Naive thymus-derived CD8-positive, alpha-beta T cell (primary cell): ENCODE data around the gene ABCG1. TPM values are rescaled to one million over a fixed set of nuclear protein-coding genes. Genes with fewer than 3 reads are reported as not detected.

Source experiments
- ATAC-seq, 2 donors: fragments of 150-1000 bp; cut with Tn5 transposase in 1 of 2; sonication (Bioruptor Pico), chemical (Tn5 transposase) in 1 of 2; 1 replicate in 1 of 2; 2 replicates in 1 of 2; pipeline ENCODE4 v1.10.0; 2021; ENCODE audit warnings: mild to moderate bottlenecking in 2 of 2, moderate library complexity in 2 of 2
- POLR2A ChIA-PET: fragments of 350-600 bp; sonication (Branson Sonifier 250); formaldehyde crosslinking; loops from one replicate; lab custom pipeline; 2021; ENCODE audit warnings: antibody characterized with exemption; lab: Charles Lee
- DNase-seq, 10 donors: peaks; one replicate each; pipeline versions ENCODE4 v3.0.0 to v3.0.0-alpha.2; 2020 to 2022
- H3K27ac Mint-ChIP-seq, 10 donors: one replicate each; pipeline ENCODE4 v1.8.0; 2020 to 2022; ENCODE audit warnings: mild to moderate bottlenecking in 10 of 10, mixed read lengths in 10 of 10, moderate library complexity in 4 of 10, inconsistent platforms in 1 of 10
- H3K27me3 Mint-ChIP-seq, 5 donors: one replicate each; pipeline ENCODE4 v1.8.0; 2021 to 2022; ENCODE audit warnings: mixed read lengths in 5 of 5
- H3K36me3 Mint-ChIP-seq, 3 donors: one replicate each; pipeline ENCODE4 v1.8.0; 2020 to 2022; ENCODE audit warnings: mixed read lengths in 3 of 3, mild to moderate bottlenecking in 2 of 3, inconsistent platforms in 1 of 3
- H3K4me1 Mint-ChIP-seq, 4 donors: one replicate each; pipeline ENCODE4 v1.8.0; 2021 to 2022; ENCODE audit warnings: mixed read lengths in 4 of 4
- H3K4me3 Mint-ChIP-seq, 10 donors: one replicate each; pipeline ENCODE4 v1.8.0; 2020 to 2022; ENCODE audit warnings: mild to moderate bottlenecking in 10 of 10, mixed read lengths in 10 of 10, moderate library complexity in 6 of 10, inconsistent platforms in 1 of 10
- H3K9me3 Mint-ChIP-seq, 9 donors: one replicate each; pipeline ENCODE4 v1.8.0; 2020 to 2022; ENCODE audit warnings: mixed read lengths in 9 of 9, mild to moderate bottlenecking in 3 of 9, inconsistent platforms in 1 of 9, moderate library complexity in 1 of 9
- polyA plus RNA-seq, 3 donors: library from polyadenylated mRNA; unstranded; fragments of 300-500 nt; fragmentation: Illumina TruSeq; gene quantifications; one replicate each; pipeline ENCODE4 v1.2.3, GENCODE V29; 2021
- total RNA-seq, 8 experiments: library from RNA in 2 of 8; stranded (reverse) in 2 of 8; gene quantifications; one replicate each; pipeline ENCODE4 v1.2.3 and lab custom pipeline; 2021 to 2026

Gene ABCG1
- total and polyA plus RNA-seq, 5 experiments from 2014 or later = 0.93 to 17.5 (median 11.2) TPM

GRCh38 chr21:42220138-42220701, 1.3 kb downstream of the ABCG1 start:
- POLR2A ChIA-PET = interaction anchor here (0.6 to 3.4 kb wide), 13 partner anchors 8 to 75 kb away, joined by 3 to 45 read pairs (median 5); no protein-coding TSS in a partner anchor
- H3K9me3 Mint-ChIP-seq = peaks cover 0 to 6% (median 2%) of the 10 kb centered on the region in 9 donors
- peaks cover 0 to 13% (median 7%) of the 10 kb centered on the region in 3 donors for H3K36me3 Mint-ChIP-seq

DNA sequence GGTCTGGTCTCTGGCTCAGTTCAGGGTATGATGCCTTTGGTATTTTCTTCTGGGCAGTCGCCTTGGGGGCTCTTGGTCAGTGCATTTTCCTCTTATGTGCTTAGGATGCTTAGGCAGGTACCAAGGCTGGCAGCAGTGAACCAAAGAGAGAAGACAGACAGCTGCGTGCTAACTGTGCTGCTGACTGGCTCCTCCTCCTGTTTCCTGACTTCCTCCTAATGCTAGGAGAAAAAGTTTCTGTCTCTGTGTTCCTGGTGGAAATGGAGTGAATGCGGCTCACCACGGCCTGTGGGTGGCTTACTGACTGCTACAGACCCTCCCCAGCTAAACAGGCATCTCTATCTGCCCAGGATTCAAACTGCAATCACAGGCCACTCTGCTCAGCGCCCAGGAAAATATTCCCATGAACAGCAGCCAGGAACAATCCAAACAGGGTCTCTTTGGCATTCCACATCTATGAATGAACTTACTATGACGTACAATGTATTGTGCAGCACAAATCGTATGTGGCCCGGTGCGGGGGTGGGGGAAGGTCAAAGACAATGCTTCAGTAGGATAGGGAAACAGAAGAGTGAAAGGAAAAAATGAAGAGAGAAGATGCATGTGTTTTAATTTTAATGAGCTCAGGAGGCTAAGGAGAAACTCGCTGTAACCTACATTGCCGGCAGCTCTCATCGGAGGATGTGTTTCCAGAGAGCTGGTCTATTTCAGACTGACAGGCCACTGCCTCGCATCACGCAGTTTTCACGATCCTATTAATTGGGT, 2.8 kb downstream of the ABCG1 start:
- Mint-ChIP-seq H3K9me3 (peaks cover 0 to 3% (median 0%) of the 10 kb centered on the region in 9 donors), H3K36me3 (peaks cover 0 to 29% (median 16%) of the 10 kb centered on the region in 3 donors), H3K4me3 (peak overlapping the region in 9 of 10 donors; percentile 7 to 61 (median 26)), H3K4me1 (peaks cover 26 to 69% (median 52%) of the 10 kb centered on the region in 4 donors), H3K27ac (peak overlapping the region in 8 of 10 donors; percentile 7 to 90 (median 63)), H3K27me3 (no peaks in the 10 kb centered on the region)
- POLR2A ChIA-PET = interaction anchor here (0.8 to 3.4 kb wide), 4 partner anchors 12 to 34 kb away, joined by 3 to 45 read pairs (median 16); no protein-coding TSS in a partner anchor
- no peak for DNase-seq
- no peak for ATAC-seq

More at GRCh38 chr21:42220138-42220701, 1.3 kb downstream of the ABCG1 start:
- H3K4me3 Mint-ChIP-seq = peak overlapping the region; percentile 85 to 99 (median 95)
- peaks cover 19 to 54% (median 39%) of the 10 kb centered on the region in 4 donors for H3K4me1 Mint-ChIP-seq
- peak; percentile 84 to 91 for ATAC-seq
- H3K27me3 Mint-ChIP-seq = no peaks in the 10 kb centered on the region
- peak overlapping the region; percentile 91 to 97 (median 94) for H3K27ac Mint-ChIP-seq
- DNase-seq = peak; percentile 60 to 93 (median 88)

- POLR2A ChIA-PET = interaction anchor here (0.8 kb wide), 1 partner anchor 34 kb away, joined by 3 read pairs; no protein-coding TSS in a partner anchor
- DNase-seq (no peak), ATAC-seq (no peak)
- Mint-ChIP-seq H3K4me1 (peaks cover 27 to 72% (median 59%) of the 10 kb centered on the region in 4 donors), H3K36me3 (peaks cover 0 to 33% (median 20%) of the 10 kb centered on the region in 3 donors), H3K27ac (peak overlapping the region in 3 of 10 donors; percentile 28 to 72 (median 67)), H3K27me3 (no peaks in the 10 kb centered on the region), H3K9me3 (no peaks in the 10 kb centered on the region), H3K4me3 (no peak overlapping the region)
Measured at GRCh38 chr21:42222386-42222785, 3.4 kb downstream of the ABCG1 start.

DNA sequence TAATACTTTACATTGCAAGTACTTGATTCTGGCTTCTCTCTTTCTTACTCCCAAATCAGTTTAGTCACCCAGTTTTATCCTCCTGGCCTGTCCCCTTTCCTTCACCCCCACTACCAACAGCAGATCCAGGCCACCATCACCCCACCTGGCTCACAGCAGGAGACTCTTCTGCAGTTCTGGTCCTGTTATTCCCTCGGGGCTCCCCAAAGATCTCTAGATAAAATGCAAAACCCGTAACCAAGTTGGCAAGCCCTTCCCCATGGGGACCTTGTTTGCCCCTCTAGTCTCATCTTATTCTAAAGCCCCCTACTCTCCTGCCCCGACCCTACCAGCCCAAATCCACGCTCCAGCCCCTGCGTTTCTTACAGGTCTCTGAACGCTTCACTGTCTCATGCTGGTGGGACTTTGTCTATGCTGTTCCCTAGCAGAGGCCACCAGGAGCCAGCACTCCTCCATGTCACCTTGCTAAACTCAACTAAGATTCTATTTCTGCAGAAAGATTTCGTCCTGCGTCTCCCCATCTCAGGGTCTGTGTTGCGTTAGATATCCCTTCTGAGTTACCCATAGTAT, 4.0 kb downstream of the ABCG1 start:
- POLR2A ChIA-PET = no interaction called here
- Mint-ChIP-seq H3K4me1 (peaks cover 33 to 75% (median 64%) of the 10 kb centered on the region in 4 donors), H3K27me3 (no peaks in the 10 kb centered on the region), H3K36me3 (peaks cover 0 to 36% (median 25%) of the 10 kb centered on the region in 3 donors), H3K9me3 (no peaks in the 10 kb centered on the region), H3K27ac (peak overlapping the region in 5 of 10 donors; percentile 33 to 83 (median 67)), H3K4me3 (peak overlapping the region in 1 of 10 donors; percentile 58)
- ATAC-seq (no peak), DNase-seq (no peak)

- POLR2A ChIA-PET = interaction anchor here (1.4 kb wide), 1 partner anchor 35 kb away, joined by 3 read pairs; no protein-coding TSS in a partner anchor
- H3K27me3 Mint-ChIP-seq = no peaks in the 10 kb centered on the region
- peaks cover 0 to 36% (median 25%) of the 10 kb centered on the region in 3 donors for H3K36me3 Mint-ChIP-seq
- H3K4me1 Mint-ChIP-seq = peaks cover 39 to 82% (median 75%) of the 10 kb centered on the region in 4 donors
- ATAC-seq (no peak), DNase-seq (no peak)
- no peak overlapping the region for H3K27ac Mint-ChIP-seq
- H3K4me3 Mint-ChIP-seq = no peak overlapping the region
- H3K9me3 Mint-ChIP-seq = no peaks in the 10 kb centered on the region
Measured at GRCh38 chr21:42223826-42224575, 5.1 kb downstream of the ABCG1 start.

DNA sequence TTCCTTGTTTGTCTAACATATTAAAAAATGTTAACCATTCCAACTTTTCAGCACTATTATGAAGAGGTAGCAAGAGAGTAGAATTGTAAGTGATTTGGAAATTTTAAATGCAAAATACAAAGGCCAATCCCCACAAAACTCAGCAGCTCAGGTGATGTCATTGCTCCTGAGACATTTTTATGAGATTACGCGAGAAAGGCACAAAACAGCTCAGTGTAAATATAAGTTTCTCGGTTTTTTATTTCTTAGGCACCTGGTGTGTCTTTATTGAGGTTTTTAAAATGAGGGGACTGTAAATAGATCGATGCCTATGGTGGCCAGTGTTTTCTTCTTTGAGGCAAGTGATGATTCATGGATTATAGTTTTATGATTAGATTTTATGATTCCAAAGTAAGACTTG, 6.1 kb downstream of the ABCG1 start:
- Mint-ChIP-seq H3K9me3 (no peaks in the 10 kb centered on the region), H3K4me1 (peaks cover 39 to 93% (median 82%) of the 10 kb centered on the region in 4 donors), H3K36me3 (peaks cover 0 to 43% (median 25%) of the 10 kb centered on the region in 3 donors), H3K27me3 (no peaks in the 10 kb centered on the region), H3K27ac (peak overlapping the region in 1 of 10 donors; percentile 14), H3K4me3 (no peak overlapping the region)
- no peak for ATAC-seq
- no peak for DNase-seq
- POLR2A ChIA-PET = interaction anchor here (0.6 to 1.4 kb wide), 2 partner anchors 9 to 36 kb away, joined by 3 read pairs; no protein-coding TSS in a partner anchor

GRCh38 chr21:42225571-42226155, 6.7 kb downstream of the ABCG1 start:
- ATAC-seq (no peak), DNase-seq (no peak)
- POLR2A ChIA-PET = interaction anchor here (1.3 kb wide), 1 partner anchor 36 kb away, joined by 5 read pairs; no protein-coding TSS in a partner anchor
- peak overlapping the region in 6 of 10 donors; percentile 14 to 89 (median 59) for H3K27ac Mint-ChIP-seq
- no peaks in the 10 kb centered on the region for H3K9me3 Mint-ChIP-seq
- H3K27me3 Mint-ChIP-seq = no peaks in the 10 kb centered on the region
- H3K36me3 Mint-ChIP-seq = peaks cover 0 to 43% (median 25%) of the 10 kb centered on the region in 3 donors
- peak overlapping the region in 1 of 10 donors; percentile 33 for H3K4me3 Mint-ChIP-seq
- H3K4me1 Mint-ChIP-seq = peaks cover 33 to 94% (median 82%) of the 10 kb centered on the region in 4 donors

DNA sequence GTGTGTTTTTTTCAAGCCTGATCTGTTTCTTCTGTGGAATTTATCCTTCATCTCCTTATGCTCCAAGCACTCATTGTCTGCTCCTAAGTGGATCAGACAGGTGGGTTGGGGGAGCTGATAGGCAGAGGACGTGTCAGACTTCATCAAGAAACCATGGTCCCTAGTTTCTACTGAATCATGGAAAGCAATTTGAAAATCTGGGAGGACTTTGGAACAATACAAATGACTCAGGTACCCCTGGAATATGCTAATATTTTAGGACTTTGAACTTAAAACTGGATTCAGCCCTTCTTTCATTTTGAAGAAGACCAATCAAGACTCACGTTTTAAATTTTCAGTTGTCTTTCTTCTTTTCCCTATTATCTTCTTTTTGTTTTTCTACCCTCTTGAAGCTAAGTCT, 7.7 kb downstream of the ABCG1 start:
- DNase-seq (no peak), ATAC-seq (no peak)
- Mint-ChIP-seq H3K36me3 (peaks cover 0 to 43% (median 25%) of the 10 kb centered on the region in 3 donors), H3K9me3 (no peaks in the 10 kb centered on the region), H3K4me3 (no peak overlapping the region), H3K27me3 (no peaks in the 10 kb centered on the region), H3K4me1 (peaks cover 37 to 98% (median 85%) of the 10 kb centered on the region in 4 donors), H3K27ac (peak overlapping the region in 7 of 10 donors; percentile 13 to 89 (median 66))
- POLR2A ChIA-PET = interaction anchor here (0.6 to 1.3 kb wide), 2 partner anchors 37 to 1142 kb away, joined by 3 to 5 read pairs; no protein-coding TSS in a partner anchor

GRCh38 chr21:42227909-42228708, 9.2 kb downstream of the ABCG1 start:
- POLR2A ChIA-PET = interaction anchor here (0.6 to 2.2 kb wide), 10 partner anchors 8 to 234 kb away, joined by 3 to 8 read pairs (median 4); partner anchors contain the start of gene ABCG1
- no peaks in the 10 kb centered on the region for H3K9me3 Mint-ChIP-seq
- H3K4me3 Mint-ChIP-seq = peak overlapping the region; percentile 31 to 82 (median 68)
- ATAC-seq (peak; percentile 94), DNase-seq (peak; percentile 67 to 91 (median 86))
- H3K27ac Mint-ChIP-seq = peak overlapping the region; percentile 71 to 99 (median 92)
- no peaks in the 10 kb centered on the region for H3K27me3 Mint-ChIP-seq
- H3K4me1 Mint-ChIP-seq = peaks cover 34 to 98% (median 85%) of the 10 kb centered on the region in 4 donors
- H3K36me3 Mint-ChIP-seq = peaks cover 0 to 40% (median 22%) of the 10 kb centered on the region in 3 donors

DNA sequence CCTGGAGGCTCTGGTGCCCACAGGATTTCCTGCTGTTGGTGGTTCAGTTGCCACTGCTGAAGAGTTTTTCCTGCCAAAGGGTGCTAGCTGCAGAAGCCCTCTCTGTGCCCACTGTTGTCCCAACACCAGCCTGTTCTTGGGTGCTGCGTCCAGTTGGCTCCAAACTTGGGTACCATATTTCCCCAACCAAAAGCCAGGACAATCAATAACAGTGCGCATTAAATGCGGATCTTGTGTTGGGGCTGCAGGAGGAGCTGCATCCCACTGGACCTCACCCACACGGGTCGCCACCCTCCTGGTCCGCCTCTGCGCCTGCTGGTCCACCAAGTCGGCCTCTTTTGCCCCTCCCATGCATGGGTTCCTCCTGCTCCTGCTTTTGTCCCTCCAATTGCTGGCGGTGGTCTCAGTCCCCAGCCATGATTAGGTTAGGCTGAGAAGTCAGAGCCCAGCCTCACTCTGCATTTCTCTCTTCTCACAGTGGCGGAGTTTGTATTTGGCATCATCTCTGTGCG, 9.8 kb downstream of the ABCG1 start:
- H3K36me3 Mint-ChIP-seq = peaks cover 0 to 35% (median 22%) of the 10 kb centered on the region in 3 donors
- ATAC-seq (no peak), DNase-seq (no peak)
- peak overlapping the region; percentile 25 to 99 (median 92) for H3K27ac Mint-ChIP-seq
- H3K4me3 Mint-ChIP-seq = peak overlapping the region; percentile 31 to 81 (median 68)
- no peaks in the 10 kb centered on the region for H3K9me3 Mint-ChIP-seq
- H3K4me1 Mint-ChIP-seq = peaks cover 31 to 98% (median 85%) of the 10 kb centered on the region in 4 donors
- POLR2A ChIA-PET = interaction anchor here (0.6 to 2.2 kb wide), 10 partner anchors 9 to 233 kb away, joined by 3 to 8 read pairs (median 4); partner anchors contain the start of gene ABCG1
- no peaks in the 10 kb centered on the region for H3K27me3 Mint-ChIP-seq
